Ishikawa (cell line): Measurements from ENCODE around the gene GALK1.

ENCODE experiments used
- CEBPB ChIP-seq: IDR thresholded peaks from 2 replicates; pipeline ENCODE4 v1.6.1; 2012
- CREB1 ChIP-seq: IDR thresholded peaks from 2 replicates; pipeline ENCODE4 v1.6.1; 2012; ENCODE audit warnings: low read depth
- EGR1 ChIP-seq: IDR thresholded peaks from 2 replicates; pipeline ENCODE4 v1.6.1; 2012
- EP300 ChIP-seq: IDR thresholded peaks from 2 replicates; pipeline ENCODE4 v1.6.1; 2012; ENCODE audit warnings: borderline replicate concordance
- FOXM1 ChIP-seq: IDR thresholded peaks from 2 replicates; pipeline ENCODE4 v1.6.1; 2012; ENCODE audit warnings: low read depth, borderline replicate concordance
- NFIC ChIP-seq: IDR thresholded peaks from 2 replicates; pipeline ENCODE4 v1.6.1; 2012
- RAD21 ChIP-seq: IDR thresholded peaks from 2 replicates; pipeline ENCODE4 v1.6.1; 2012; ENCODE audit warnings: low read depth
- TAF1 ChIP-seq: IDR thresholded peaks from 2 replicates; pipeline ENCODE4 v1.6.1; 2012; ENCODE audit warnings: low read depth, mild to moderate bottlenecking
- TCF12 ChIP-seq: IDR thresholded peaks from 2 replicates; pipeline ENCODE4 v1.6.1; 2012; ENCODE audit warnings: low read depth
- TEAD4 ChIP-seq: IDR thresholded peaks from 2 replicates; pipeline ENCODE4 v1.6.1; 2012
- ZBTB7A ChIP-seq: IDR thresholded peaks from 2 replicates; pipeline ENCODE4 v1.6.1; 2012; ENCODE audit warnings: low read depth
- TF ChIP-seq, protein P1 (sequence below): IDR thresholded peaks from 2 replicates; pipeline ENCODE4 v1.6.1; 2012
- TF ChIP-seq, protein P2 (sequence below): IDR thresholded peaks from 2 replicates; pipeline ENCODE4 v1.6.1; 2012; ENCODE audit warnings: low read depth, mild to moderate bottlenecking
- TF ChIP-seq, protein P3 (sequence below): IDR thresholded peaks from 2 replicates; pipeline ENCODE4 v1.6.1; 2012

DNA sequence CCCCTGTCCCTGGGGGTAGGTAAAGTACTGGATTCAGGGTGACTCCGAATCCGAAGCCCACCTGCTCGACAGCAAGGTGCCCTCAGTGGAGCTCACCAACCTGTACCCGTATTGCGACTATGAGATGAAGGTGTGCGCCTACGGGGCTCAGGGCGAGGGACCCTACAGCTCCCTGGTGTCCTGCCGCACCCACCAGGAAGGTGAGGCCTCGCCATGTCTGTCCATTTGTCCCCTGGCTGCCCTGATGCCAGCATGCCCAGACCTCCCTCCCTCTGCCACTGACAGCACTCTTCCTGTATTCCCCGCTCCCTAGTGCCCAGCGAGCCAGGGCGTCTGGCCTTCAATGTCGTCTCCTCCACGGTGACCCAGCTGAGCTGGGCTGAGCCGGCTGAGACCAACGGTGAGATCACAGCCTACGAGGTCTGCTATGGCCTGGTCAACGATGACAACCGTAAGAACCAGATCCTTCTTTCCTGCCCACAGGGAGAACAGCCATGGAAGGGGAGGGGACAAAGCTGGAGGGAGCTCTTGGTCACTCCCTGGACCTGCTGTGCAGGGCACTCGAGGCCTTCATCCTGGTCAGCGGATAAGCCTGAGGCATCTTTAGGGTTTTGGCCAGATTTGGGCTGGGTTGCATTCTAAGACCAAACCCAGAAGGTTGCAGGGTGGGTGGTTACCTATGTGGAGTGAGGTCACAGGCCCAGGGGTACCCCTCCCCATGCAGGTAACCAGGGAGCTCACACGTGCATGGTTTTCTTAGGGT lies 14.2 kb downstream of the GALK1 start:
- no peak for TF ChIP-seq EP300
- no peak for TF ChIP-seq RAD21
- TF ChIP-seq, protein P1, sequence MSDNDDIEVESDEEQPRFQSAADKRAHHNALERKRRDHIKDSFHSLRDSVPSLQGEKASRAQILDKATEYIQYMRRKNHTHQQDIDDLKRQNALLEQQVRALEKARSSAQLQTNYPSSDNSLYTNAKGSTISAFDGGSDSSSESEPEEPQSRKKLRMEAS = no peak
- no peak for TF ChIP-seq TCF12
- TF ChIP-seq, protein P2, sequence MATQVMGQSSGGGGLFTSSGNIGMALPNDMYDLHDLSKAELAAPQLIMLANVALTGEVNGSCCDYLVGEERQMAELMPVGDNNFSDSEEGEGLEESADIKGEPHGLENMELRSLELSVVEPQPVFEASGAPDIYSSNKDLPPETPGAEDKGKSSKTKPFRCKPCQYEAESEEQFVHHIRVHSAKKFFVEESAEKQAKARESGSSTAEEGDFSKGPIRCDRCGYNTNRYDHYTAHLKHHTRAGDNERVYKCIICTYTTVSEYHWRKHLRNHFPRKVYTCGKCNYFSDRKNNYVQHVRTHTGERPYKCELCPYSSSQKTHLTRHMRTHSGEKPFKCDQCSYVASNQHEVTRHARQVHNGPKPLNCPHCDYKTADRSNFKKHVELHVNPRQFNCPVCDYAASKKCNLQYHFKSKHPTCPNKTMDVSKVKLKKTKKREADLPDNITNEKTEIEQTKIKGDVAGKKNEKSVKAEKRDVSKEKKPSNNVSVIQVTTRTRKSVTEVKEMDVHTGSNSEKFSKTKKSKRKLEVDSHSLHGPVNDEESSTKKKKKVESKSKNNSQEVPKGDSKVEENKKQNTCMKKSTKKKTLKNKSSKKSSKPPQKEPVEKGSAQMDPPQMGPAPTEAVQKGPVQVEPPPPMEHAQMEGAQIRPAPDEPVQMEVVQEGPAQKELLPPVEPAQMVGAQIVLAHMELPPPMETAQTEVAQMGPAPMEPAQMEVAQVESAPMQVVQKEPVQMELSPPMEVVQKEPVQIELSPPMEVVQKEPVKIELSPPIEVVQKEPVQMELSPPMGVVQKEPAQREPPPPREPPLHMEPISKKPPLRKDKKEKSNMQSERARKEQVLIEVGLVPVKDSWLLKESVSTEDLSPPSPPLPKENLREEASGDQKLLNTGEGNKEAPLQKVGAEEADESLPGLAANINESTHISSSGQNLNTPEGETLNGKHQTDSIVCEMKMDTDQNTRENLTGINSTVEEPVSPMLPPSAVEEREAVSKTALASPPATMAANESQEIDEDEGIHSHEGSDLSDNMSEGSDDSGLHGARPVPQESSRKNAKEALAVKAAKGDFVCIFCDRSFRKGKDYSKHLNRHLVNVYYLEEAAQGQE = no peak
- TF ChIP-seq TAF1 = no peak
- no peak for TF ChIP-seq FOXM1
- no peak for TF ChIP-seq TEAD4
- TF ChIP-seq CREB1 = no peak
- TF ChIP-seq CEBPB = no peak
- no peak for TF ChIP-seq EGR1
- TF ChIP-seq, protein P3, sequence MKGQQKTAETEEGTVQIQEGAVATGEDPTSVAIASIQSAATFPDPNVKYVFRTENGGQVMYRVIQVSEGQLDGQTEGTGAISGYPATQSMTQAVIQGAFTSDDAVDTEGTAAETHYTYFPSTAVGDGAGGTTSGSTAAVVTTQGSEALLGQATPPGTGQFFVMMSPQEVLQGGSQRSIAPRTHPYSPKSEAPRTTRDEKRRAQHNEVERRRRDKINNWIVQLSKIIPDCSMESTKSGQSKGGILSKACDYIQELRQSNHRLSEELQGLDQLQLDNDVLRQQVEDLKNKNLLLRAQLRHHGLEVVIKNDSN = no peak
- no peak for TF ChIP-seq NFIC
- no peak for TF ChIP-seq ZBTB7A
